Endothelial cell of umbilical vein (primary cell): Measurements from ENCODE around the gene LARGE1.

Source experiments
- EZH2 ChIP-seq: IDR thresholded peaks from 2 replicates; pipeline ENCODE4 v1.6.1; 2012; ENCODE audit warnings: borderline replicate concordance, low read depth, mild to moderate bottlenecking, moderate library complexity, low read length, inconsistent platforms; ENCODE audit not compliant: severe bottlenecking
- JUN ChIP-seq: IDR thresholded peaks from 2 replicates; pipeline ENCODE4 v1.6.1; 2011; ENCODE audit warnings: borderline replicate concordance, low read depth; ENCODE audit not compliant: insufficient read length, insufficient read depth
- POLR2A ChIP-seq: IDR thresholded peaks from 2 replicates; pipeline ENCODE4 v1.6.1; 2012; ENCODE audit warnings: low read depth, mild to moderate bottlenecking, control low read depth, low read length
- POLR2AphosphoS5 ChIP-seq: IDR thresholded peaks from 2 replicates; pipeline ENCODE4 v1.6.1; 2012; ENCODE audit warnings: low read depth, mild to moderate bottlenecking, control low read depth, low read length, moderate library complexity; ENCODE audit not compliant: insufficient read depth
- TF ChIP-seq, protein P1 (sequence below), 2 donors: IDR thresholded peaks; 1 replicate in 1 of 2; 2 replicates in 1 of 2; pipeline ENCODE4 v1.5.1; 2011; ENCODE audit warnings: low read length in 2 of 2, mild to moderate bottlenecking in 2 of 2, moderate library complexity in 2 of 2, control low read depth in 1 of 2, inconsistent platforms in 1 of 2, low read depth in 1 of 2; ENCODE audit not compliant: insufficient read depth in 1 of 2; ENCODE audit errors: extremely low read depth in 1 of 2

- TF ChIP-seq EZH2 (no peak), JUN (no peak), POLR2AphosphoS5 (no peak), POLR2A (no peak)
- TF ChIP-seq, protein P1, sequence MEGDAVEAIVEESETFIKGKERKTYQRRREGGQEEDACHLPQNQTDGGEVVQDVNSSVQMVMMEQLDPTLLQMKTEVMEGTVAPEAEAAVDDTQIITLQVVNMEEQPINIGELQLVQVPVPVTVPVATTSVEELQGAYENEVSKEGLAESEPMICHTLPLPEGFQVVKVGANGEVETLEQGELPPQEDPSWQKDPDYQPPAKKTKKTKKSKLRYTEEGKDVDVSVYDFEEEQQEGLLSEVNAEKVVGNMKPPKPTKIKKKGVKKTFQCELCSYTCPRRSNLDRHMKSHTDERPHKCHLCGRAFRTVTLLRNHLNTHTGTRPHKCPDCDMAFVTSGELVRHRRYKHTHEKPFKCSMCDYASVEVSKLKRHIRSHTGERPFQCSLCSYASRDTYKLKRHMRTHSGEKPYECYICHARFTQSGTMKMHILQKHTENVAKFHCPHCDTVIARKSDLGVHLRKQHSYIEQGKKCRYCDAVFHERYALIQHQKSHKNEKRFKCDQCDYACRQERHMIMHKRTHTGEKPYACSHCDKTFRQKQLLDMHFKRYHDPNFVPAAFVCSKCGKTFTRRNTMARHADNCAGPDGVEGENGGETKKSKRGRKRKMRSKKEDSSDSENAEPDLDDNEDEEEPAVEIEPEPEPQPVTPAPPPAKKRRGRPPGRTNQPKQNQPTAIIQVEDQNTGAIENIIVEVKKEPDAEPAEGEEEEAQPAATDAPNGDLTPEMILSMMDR (IDR thresholded peaks at IDR 0.05; ENCODE audit: extremely low read depth in 1 of 2, insufficient read depth in 1 of 2, low read depth in 1 of 2, low read length in 2 of 2) = no peak
Measured at GRCh38 chr22:33652615-33653014, 267.7 kb downstream of the LARGE1 start.
